Measurements from ENCODE around the gene FAM193A.
A peak's percentile ranks its signal among the peaks of the same experiment; 100 is the strongest.
"Not testable (repeated sequence)": the region's sequence is repeated elsewhere in the genome, so short reads cannot be mapped to it uniquely, and the experiment has no call there.

FAM193A gene

DNA sequence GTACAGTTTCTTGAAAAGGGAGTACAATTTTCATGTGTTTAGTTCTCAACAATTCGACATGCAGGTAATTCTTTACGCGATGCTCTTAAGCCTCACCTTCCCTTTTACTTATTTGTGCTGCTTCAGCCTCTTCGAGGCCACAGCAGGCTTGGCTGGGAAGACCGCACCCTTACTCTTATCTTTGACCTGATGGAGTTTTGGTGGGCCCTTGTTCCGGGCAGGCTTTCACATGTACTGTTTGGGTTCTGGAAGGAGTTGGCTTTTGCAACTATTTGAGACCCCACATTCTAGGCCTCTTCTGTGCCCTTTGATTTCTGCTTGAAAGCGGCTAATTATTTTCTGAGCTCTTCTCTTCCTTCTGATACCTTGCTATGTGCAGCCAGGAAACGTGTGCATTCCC lies 60.2 kb downstream of the FAM193A start:
- H3K9me3 Mint-ChIP-seq: no peaks in the 10 kb centered on the region
- H3K4me3 Mint-ChIP-seq: no peak overlapping the region
- peaks cover 44% of the 10 kb centered on the region for H3K36me3 Mint-ChIP-seq (ENCODE audit: low read depth)
- H3K4me1 Mint-ChIP-seq (ENCODE audit: low read depth): peaks cover 70% of the 10 kb centered on the region
- no peak overlapping the region for H3K27ac Mint-ChIP-seq
- intact Hi-C loops (cut with micrococcal nuclease): no loop called here
- no peaks in the 10 kb centered on the region for H3K27me3 Mint-ChIP-seq

DNA sequence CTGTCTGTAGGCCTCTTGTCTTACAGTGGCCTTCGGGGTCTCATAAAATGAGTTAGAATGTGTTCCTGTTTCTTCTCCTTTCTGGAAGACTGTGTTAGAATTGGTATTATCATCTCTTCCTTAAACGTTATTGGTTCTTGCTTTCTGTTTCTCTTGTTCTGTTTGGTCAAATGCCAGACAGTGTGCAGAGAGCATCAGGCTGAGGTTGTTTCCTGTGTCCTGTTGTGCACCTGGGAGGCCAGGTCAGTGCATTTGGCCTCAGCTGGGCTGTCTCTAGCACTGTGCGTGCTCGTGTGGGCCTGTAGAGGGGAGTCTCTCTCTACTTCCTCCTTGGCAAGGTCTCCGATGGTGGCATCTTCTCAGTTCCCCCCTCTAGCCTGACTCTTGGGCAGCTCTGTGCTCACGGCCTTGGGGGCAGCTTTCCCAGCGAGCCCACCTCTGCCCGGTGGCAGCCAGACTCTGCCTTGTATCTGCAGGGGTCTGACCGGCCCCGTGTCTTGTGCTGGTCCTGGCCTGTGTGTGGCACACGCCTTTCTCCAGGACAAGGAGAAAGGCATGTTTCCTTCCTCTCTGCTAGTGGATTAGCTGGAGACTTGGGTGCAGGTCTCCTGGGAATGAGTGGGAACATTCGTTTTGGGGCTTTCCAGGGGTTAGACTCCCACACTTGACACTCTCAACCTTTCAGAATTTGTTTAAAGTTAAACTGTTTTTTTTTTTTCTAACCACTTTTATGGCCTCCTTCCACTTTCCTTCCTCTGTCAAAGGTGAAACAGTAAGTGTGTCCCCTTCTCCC lies 62.3 kb downstream of the FAM193A start:
- Mint-ChIP-seq H3K4me3 (no peak overlapping the region), H3K27ac (peak overlapping the region; percentile 8), H3K4me1 (ENCODE audit: low read depth) (peaks cover 54% of the 10 kb centered on the region), H3K9me3 (no peaks in the 10 kb centered on the region), H3K36me3 (ENCODE audit: low read depth) (peaks cover 62% of the 10 kb centered on the region), H3K27me3 (no peaks in the 10 kb centered on the region)
- intact Hi-C loops (cut with micrococcal nuclease): no loop called here

DNA sequence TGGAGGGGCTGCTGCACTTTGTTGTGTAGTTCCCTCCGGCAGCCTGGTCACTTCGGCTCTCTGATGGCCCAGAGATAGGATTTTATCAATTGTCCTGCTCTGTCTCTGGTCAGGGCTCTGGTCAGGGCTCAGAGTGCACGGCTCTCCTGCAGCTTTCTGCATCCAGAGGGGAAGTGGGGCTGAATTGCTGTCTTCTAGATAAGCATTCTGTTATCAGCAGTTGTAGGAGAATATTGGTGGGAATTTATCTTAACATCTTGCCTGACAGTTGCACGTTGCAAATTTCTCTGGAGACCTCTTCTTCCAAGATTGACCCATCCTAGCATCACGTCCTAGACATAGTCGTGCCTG lies 62.8 kb downstream of the FAM193A start:
- H3K27me3 Mint-ChIP-seq: no peaks in the 10 kb centered on the region
- H3K36me3 Mint-ChIP-seq (ENCODE audit: low read depth): peaks cover 67% of the 10 kb centered on the region
- intact Hi-C loops (cut with micrococcal nuclease): no loop called here
- H3K27ac Mint-ChIP-seq: peak overlapping the region; percentile 8
- H3K4me1 Mint-ChIP-seq (ENCODE audit: low read depth): peaks cover 50% of the 10 kb centered on the region
- no peaks in the 10 kb centered on the region for H3K9me3 Mint-ChIP-seq
- no peak overlapping the region for H3K4me3 Mint-ChIP-seq

DNA sequence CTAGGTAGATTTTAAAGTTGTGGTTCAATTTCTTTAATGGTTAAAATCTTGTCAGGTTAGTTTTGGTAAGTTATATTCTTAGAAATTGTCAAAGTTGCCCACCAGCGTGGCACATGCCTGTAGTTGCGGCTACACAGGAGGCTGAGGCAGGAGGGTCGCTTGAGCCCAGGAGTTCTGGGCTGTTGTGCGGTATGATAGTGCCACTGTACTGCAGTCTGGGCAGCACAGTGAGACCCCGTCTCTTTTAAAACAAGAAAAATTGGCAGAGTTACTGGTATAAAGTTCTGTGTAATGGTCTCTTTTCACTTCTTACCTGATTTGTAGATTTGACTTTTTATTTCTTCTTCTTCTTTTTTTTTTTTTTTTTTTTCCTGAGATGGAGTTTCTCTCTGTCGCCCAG lies 64.4 kb downstream of the FAM193A start:
- Mint-ChIP-seq H3K27ac (no peak overlapping the region), H3K9me3 (no peaks in the 10 kb centered on the region), H3K4me3 (no peak overlapping the region), H3K4me1 (ENCODE audit: low read depth) (peaks cover 52% of the 10 kb centered on the region), H3K36me3 (ENCODE audit: low read depth) (peaks cover 82% of the 10 kb centered on the region), H3K27me3 (no peaks in the 10 kb centered on the region)
- intact Hi-C loops (cut with micrococcal nuclease): no loop called here

DNA sequence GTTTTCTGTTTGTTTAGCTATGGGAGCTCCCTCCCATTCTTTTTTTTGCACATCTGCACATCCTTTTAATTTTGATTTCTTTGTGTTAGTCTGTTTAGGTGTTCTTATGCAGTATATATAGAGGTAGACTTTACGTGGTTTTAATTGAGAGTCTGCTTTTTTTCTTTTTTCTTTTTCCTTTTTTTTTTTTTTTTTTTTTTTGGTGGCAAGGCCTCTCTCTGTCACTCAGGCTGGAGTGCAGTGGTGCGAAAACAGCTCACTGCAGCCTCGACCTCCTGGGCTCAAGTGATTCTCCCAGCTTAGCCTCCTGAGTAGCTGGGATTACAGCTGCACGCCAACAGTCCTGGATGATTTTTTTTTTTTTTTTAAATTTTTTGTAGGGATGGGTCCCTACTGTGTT lies 68.2 kb downstream of the FAM193A start:
- Mint-ChIP-seq H3K4me1 (ENCODE audit: low read depth) (peaks cover 23% of the 10 kb centered on the region), H3K36me3 (ENCODE audit: low read depth) (peaks cover 56% of the 10 kb centered on the region), H3K4me3 (no peak overlapping the region), H3K9me3 (no peaks in the 10 kb centered on the region), H3K27me3 (no peaks in the 10 kb centered on the region), H3K27ac (no peak overlapping the region)
- intact Hi-C loops (cut with micrococcal nuclease): no loop called here

DNA sequence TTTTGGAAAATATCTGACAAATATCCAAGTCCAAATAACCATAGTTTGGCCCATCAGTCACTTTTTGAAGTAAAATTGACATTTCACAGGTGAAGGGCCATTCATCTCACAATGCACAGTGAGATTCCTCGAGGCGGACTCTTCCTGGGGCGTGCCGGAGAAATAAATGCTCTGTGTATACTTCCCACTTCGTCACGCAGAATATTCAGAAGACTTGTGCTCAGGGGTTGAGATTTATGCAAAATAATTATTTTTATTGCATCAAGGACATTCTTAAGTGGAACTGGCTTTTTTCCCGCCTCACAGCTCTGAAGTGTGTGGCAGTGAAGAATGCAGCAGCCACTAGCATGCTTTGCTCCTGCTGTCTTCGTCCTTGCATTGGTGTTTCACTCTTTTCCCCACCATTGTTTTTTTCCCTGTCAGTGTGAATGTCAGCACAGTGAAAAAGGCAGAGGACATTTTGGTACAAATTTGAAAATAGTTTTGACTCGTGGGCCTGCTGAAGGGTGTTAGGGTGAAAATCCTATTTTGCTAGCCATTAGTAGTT lies 70.6 kb downstream of the FAM193A start:
- Mint-ChIP-seq H3K36me3 (ENCODE audit: low read depth) (peaks cover 36% of the 10 kb centered on the region), H3K4me3 (no peak overlapping the region), H3K27me3 (no peaks in the 10 kb centered on the region), H3K9me3 (no peaks in the 10 kb centered on the region), H3K27ac (no peak overlapping the region), H3K4me1 (ENCODE audit: low read depth) (peaks cover 5% of the 10 kb centered on the region)
- intact Hi-C loops (cut with micrococcal nuclease): no loop called here

DNA sequence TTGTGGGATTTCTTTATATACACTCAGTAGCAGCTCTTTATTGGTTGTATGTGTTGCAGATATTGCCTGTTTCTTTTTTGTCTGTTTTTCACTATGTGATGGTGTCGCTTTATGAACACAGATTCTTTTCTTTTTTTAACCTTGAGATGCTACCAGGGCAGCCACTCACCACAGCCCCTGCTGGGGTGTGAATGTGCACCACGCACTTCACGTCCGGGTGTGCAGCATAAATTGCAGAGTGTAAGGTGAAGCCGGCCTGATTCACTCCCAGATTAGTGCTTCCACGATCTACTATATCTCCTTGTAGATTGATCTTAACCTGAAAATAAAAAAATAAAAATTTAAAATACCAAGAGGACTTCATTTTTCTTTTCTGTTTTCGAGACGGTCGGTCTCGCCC lies 71.4 kb downstream of the FAM193A start:
- Mint-ChIP-seq H3K4me3 (no peak overlapping the region), H3K27ac (no peak overlapping the region), H3K27me3 (no peaks in the 10 kb centered on the region), H3K4me1 (ENCODE audit: low read depth) (peaks cover 5% of the 10 kb centered on the region), H3K36me3 (ENCODE audit: low read depth) (peaks cover 29% of the 10 kb centered on the region), H3K9me3 (no peaks in the 10 kb centered on the region)
- intact Hi-C loops (cut with micrococcal nuclease): no loop called here

DNA sequence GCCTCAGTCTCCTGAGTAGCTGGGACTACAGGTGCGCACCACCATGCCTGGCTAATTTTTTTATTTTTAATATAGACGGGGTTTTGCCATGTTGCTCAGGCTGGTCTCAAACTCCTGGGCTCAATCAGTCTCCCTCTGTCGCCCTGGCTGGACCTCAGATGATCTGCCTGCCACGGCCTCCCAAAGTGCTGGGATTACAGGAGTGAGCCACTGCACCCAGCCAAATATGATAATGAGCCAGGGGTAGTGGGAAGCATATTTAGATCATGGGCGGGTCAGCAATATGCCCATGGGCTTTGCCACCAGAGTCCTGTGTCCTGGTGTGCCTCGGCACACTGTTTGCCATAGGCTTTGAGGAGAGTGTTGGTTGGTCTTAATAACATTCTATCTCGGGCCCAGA lies 71.8 kb downstream of the FAM193A start:
- Mint-ChIP-seq H3K4me1 (ENCODE audit: low read depth) (peaks cover 5% of the 10 kb centered on the region), H3K27me3 (no peaks in the 10 kb centered on the region), H3K9me3 (no peaks in the 10 kb centered on the region), H3K4me3 (no peak overlapping the region), H3K36me3 (ENCODE audit: low read depth) (peaks cover 24% of the 10 kb centered on the region), H3K27ac (no peak overlapping the region)
- intact Hi-C loops (cut with micrococcal nuclease): no loop called here

DNA sequence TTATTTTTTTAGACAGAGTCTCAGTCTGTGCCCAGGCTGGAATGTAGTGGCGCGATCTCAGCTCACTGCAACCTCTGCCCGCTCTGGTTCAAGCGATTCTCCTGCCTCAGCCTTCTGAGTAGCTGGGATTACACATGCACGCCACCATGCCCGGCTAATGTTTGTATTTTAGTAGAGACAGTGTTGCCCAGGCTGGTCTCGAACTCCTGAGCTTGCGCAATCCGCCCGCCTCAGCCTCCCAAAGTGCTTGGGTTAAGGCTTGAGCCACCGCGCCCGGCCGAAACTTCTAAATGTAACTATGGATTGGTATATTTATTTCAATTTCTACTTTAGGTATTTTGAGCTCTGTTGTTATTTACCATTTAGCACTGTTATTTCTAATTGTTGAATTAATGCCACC lies 79.4 kb downstream of the FAM193A start:
- Mint-ChIP-seq H3K9me3 (no peaks in the 10 kb centered on the region), H3K36me3 (ENCODE audit: low read depth) (peaks cover 22% of the 10 kb centered on the region), H3K4me1 (ENCODE audit: low read depth) (peaks cover 2% of the 10 kb centered on the region), H3K4me3 (no peak overlapping the region), H3K27me3 (no peaks in the 10 kb centered on the region), H3K27ac (peak overlapping the region; percentile 0)
- intact Hi-C loops (cut with micrococcal nuclease): no loop called here

DNA sequence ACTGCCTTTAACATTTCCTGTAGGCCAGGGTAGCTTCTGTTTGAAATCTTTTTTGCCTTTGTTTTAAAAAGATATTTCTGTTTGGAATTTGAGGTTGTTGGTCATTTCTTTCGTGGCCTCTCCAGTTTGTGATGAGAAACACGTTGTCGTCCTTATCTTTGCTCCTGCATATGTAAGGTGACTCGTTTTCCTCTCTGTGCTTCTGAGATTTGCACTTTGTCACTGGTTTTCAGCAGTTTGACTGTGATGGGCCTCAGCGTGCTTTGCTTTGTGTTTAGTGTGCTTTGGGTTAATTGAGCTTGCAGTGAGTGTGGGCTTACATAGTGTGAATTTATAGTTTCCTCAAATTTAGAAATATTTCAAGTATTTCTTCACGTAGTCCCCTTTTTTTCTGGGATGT lies 81.5 kb downstream of the FAM193A start:
- peaks cover 36% of the 10 kb centered on the region for H3K36me3 Mint-ChIP-seq (ENCODE audit: low read depth)
- no peaks in the 10 kb centered on the region for H3K9me3 Mint-ChIP-seq
- peaks cover 10% of the 10 kb centered on the region for H3K4me1 Mint-ChIP-seq (ENCODE audit: low read depth)
- no peaks in the 10 kb centered on the region for H3K27me3 Mint-ChIP-seq
- H3K4me3 Mint-ChIP-seq: no peak overlapping the region
- H3K27ac Mint-ChIP-seq: no peak overlapping the region
- intact Hi-C loops (cut with micrococcal nuclease): no loop called here

DNA sequence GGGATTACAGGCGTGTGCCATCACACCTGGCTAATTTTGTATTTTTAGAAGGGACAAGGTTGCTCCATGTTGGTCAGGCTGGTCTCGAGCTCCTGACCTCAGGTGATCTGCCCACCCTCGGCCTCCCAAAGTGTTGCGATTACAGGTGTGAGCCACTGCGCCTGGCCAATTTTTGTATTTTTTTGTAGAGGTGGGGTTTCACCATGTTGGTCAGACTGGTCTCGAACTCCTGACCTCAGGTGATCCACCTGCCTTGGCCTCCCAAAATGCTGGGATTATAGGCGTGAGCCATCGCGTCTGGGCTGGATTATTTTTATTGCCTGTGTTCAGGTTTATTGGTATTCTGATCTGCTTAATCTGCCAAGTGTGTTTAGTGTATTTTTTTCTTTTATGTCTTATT lies 82.3 kb downstream of the FAM193A start:
- Mint-ChIP-seq H3K36me3 (ENCODE audit: low read depth) (peaks cover 36% of the 10 kb centered on the region), H3K4me1 (ENCODE audit: low read depth) (peaks cover 10% of the 10 kb centered on the region)
- H3K9me3 Mint-ChIP-seq; H3K4me3 Mint-ChIP-seq; intact Hi-C loops (cut with micrococcal nuclease); H3K27me3 Mint-ChIP-seq; H3K27ac Mint-ChIP-seq: not testable (repeated sequence)

DNA sequence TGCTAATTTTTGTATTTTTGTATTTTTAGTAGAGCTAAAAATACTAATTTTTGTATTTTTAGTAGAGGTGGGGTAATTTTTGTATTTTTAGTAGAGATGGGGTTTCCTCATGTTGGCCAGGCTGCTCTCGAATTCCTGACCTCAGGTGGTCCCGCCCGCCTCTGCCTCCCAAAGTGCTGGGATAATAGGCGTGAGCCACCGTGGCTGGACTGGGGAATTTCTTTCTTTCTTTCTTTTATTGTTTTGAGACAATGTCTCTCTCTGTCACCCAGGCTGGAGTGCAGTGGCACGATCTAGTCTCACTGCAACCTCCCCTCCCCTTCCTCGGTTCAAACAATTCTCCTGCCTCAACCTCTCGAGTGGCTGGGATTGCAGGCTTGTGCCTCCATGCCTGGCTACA lies 83.0 kb downstream of the FAM193A start:
- H3K4me1 Mint-ChIP-seq (ENCODE audit: low read depth): peaks cover 10% of the 10 kb centered on the region
- no peaks in the 10 kb centered on the region for H3K9me3 Mint-ChIP-seq
- H3K36me3 Mint-ChIP-seq (ENCODE audit: low read depth): peaks cover 36% of the 10 kb centered on the region
- no peaks in the 10 kb centered on the region for H3K27me3 Mint-ChIP-seq
- no peak overlapping the region for H3K4me3 Mint-ChIP-seq
- intact Hi-C loops (cut with micrococcal nuclease): no loop called here
- no peak overlapping the region for H3K27ac Mint-ChIP-seq

DNA sequence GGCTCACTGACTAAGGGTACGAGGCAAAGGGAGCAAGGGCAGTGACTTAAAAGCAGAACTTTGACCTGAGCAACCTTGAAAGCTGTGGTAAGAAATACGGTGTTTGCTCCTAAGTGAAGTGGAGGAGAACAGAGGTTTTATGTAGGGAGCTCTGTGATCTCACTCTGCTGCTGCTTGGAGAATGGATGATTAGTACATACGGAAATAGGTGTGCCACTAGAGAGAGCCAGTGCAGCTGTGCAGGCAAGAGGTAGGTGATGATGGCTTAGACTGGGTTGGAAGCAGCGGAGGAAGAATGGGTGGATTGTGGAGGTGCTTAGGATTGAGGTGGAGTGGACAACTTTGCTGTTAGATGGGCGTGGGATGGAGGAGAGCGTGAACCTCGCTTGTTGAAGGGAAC lies 85.0 kb downstream of the FAM193A start:
- H3K36me3 Mint-ChIP-seq (ENCODE audit: low read depth): peaks cover 48% of the 10 kb centered on the region
- H3K27ac Mint-ChIP-seq: no peak overlapping the region
- intact Hi-C loops (cut with micrococcal nuclease): no loop called here
- H3K4me3 Mint-ChIP-seq: no peak overlapping the region
- H3K4me1 Mint-ChIP-seq (ENCODE audit: low read depth): peaks cover 10% of the 10 kb centered on the region
- no peaks in the 10 kb centered on the region for H3K27me3 Mint-ChIP-seq
- H3K9me3 Mint-ChIP-seq: no peaks in the 10 kb centered on the region

DNA sequence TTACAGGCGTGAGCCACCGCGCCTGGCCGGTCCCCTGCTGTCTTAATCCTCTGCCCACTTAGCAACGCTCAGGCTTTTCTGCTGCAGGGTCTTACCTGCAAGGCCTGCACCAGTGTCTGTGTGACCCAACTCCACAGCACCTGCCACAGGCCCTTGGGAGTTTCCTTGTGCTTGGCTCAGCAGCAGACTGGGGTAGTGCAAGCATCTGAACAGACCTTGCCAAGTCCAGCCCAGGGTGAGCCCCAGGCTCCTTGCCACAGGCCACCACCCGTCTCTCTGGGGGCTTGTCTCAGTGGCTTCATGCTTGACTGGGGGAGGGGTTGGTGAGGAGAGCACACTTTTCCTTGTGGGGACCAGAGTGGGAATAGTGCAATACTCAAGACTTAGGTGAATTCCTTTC lies 87.0 kb downstream of the FAM193A start:
- intact Hi-C loops (cut with micrococcal nuclease): no loop called here
- Mint-ChIP-seq H3K4me3 (no peak overlapping the region), H3K27me3 (no peaks in the 10 kb centered on the region), H3K9me3 (no peaks in the 10 kb centered on the region), H3K36me3 (ENCODE audit: low read depth) (peaks cover 68% of the 10 kb centered on the region), H3K4me1 (ENCODE audit: low read depth) (peaks cover 10% of the 10 kb centered on the region), H3K27ac (no peak overlapping the region)
